HL-60 (cell line): ENCODE measurements around the gene SPRED3.
A peak's percentile ranks its signal among the peaks of the same experiment; 100 is the strongest.

Source experiments
- DNase-seq, 2 experiments: peaks; one replicate each; pipeline ENCODE4 v3.0.0-alpha.2; 2010 to 2020; ENCODE audit warnings: low read depth in 1 of 2, low spot score in 1 of 2
- H3K27ac ChIP-seq: fragments of 250-450 bp; sonication (Bioruptor Pico); replicated peaks from 2 replicates; pipeline ENCODE4 v1.5.1; 2020; ENCODE audit warnings: mild to moderate bottlenecking, moderate library complexity
- H3K27me3 ChIP-seq: fragments of 250-450 bp; sonication (Bioruptor Pico); 2 replicates; pipeline ENCODE4 v1.5.1; 2021; ENCODE audit warnings: mild to moderate bottlenecking, moderate library complexity; ENCODE audit not compliant: insufficient read depth, poor library complexity, severe bottlenecking
- H3K4me3 ChIP-seq: replicated peaks from 2 replicates; pipeline ENCODE4 v1.5.1; 2011; ENCODE audit warnings: mild to moderate bottlenecking, control low read depth, low read length; ENCODE audit not compliant: insufficient read depth
- CTCF ChIP-seq: IDR thresholded peaks from one replicate; pipeline ENCODE4 v1.5.1; 2011; ENCODE audit warnings: low read length, control low read depth, inconsistent platforms; ENCODE audit not compliant: insufficient read depth
- GABPA ChIP-seq: IDR thresholded peaks from 2 replicates; pipeline ENCODE4 v1.6.1; 2012; ENCODE audit warnings: low read depth
- POLR2AphosphoS5 ChIP-seq: IDR thresholded peaks from 2 replicates; pipeline ENCODE4 v1.6.1; 2012; ENCODE audit warnings: low read depth
- SPI1 ChIP-seq: IDR thresholded peaks from 2 replicates; pipeline ENCODE4 v1.6.1; 2012; ENCODE audit warnings: low read depth, mild to moderate bottlenecking, borderline replicate concordance
- TF ChIP-seq, protein P1 (sequence below): IDR thresholded peaks from 2 replicates; pipeline ENCODE4 v1.6.1; 2012; ENCODE audit warnings: low read depth; ENCODE audit not compliant: insufficient replicate concordance

Gene SPRED3

GRCh38 chr19:38400361-38400760 lies 11.9 kb downstream of the SPRED3 start:
- H3K4me3 ChIP-seq = no peak overlapping the region
- H3K27ac ChIP-seq = no peak overlapping the region
- peaks cover 15% of the 10 kb centered on the region for H3K27me3 ChIP-seq
- no peak for DNase-seq
- TF ChIP-seq POLR2AphosphoS5 = no peak
- TF ChIP-seq, protein P1, sequence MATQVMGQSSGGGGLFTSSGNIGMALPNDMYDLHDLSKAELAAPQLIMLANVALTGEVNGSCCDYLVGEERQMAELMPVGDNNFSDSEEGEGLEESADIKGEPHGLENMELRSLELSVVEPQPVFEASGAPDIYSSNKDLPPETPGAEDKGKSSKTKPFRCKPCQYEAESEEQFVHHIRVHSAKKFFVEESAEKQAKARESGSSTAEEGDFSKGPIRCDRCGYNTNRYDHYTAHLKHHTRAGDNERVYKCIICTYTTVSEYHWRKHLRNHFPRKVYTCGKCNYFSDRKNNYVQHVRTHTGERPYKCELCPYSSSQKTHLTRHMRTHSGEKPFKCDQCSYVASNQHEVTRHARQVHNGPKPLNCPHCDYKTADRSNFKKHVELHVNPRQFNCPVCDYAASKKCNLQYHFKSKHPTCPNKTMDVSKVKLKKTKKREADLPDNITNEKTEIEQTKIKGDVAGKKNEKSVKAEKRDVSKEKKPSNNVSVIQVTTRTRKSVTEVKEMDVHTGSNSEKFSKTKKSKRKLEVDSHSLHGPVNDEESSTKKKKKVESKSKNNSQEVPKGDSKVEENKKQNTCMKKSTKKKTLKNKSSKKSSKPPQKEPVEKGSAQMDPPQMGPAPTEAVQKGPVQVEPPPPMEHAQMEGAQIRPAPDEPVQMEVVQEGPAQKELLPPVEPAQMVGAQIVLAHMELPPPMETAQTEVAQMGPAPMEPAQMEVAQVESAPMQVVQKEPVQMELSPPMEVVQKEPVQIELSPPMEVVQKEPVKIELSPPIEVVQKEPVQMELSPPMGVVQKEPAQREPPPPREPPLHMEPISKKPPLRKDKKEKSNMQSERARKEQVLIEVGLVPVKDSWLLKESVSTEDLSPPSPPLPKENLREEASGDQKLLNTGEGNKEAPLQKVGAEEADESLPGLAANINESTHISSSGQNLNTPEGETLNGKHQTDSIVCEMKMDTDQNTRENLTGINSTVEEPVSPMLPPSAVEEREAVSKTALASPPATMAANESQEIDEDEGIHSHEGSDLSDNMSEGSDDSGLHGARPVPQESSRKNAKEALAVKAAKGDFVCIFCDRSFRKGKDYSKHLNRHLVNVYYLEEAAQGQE = no peak
- TF ChIP-seq GABPA = no peak
- TF ChIP-seq SPI1 = no peak

GRCh38 chr19:38401148-38401547 lies 12.7 kb downstream of the SPRED3 start:
- no peak overlapping the region for H3K4me3 ChIP-seq
- TF ChIP-seq POLR2AphosphoS5 = no peak
- peaks cover 13% of the 10 kb centered on the region for H3K27me3 ChIP-seq
- no peak overlapping the region for H3K27ac ChIP-seq
- DNase-seq = no peak

- H3K27me3 ChIP-seq = no peaks in the 10 kb centered on the region
- TF ChIP-seq GABPA = no peak
- TF ChIP-seq POLR2AphosphoS5 = 0 out of 2 replicates have a peak, but pooled peaks have one; percentile 6
- DNase-seq = no peak
- H3K27ac ChIP-seq = no peak overlapping the region
- peak overlapping the region; percentile 33 for H3K4me3 ChIP-seq
Observed at GRCh38 chr19:38402623-38402966, 14.1 kb downstream of the SPRED3 start.

DNA sequence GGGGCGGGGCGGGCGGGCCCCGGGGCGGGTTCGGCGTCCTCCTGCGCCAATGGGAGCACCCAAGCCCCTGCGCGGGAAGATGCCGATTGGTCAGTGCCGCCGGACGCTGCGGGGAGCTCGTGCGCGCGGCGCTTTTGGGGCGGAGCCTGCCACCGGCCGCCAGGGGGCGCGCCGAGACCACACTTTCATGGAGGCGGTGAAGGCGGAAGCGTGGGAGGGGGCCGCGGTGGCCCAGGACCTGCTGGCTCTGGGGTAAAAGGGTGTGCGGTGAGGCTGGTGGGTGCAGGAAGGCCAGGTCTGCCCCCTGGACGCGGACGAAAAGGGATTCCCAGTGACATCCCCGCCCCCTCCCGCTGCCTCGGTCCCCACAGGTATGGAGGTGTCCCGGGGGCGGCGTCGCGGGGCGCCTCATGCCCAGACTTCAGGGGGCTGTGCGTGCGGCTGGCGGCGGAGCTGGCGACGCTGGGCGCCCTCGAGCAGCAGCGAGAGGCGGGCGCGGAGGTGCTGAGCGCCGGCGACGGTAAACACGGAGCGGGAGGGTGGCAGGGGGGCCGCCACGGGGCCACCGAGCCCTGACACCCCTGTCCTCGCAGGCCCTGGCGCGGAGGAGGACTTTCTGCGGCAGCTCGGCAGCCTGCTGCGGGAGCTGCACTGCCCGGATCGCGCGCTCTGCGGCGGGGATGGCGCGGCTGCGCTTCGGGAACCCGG lies 14.6 kb downstream of the SPRED3 start, which contains the start of gene FAM98C:
Gene FAM98C (plus strand): TSS at position 127 of the 708 bp plus-strand sequence. CDS start 61 bp downstream, at position 188.
- Histone ChIP-seq H3K4me3 (peak within 1 kb of the TSS; percentile 85), H3K27me3 (no peaks in the 10 kb centered on the region), H3K27ac (peak within 1 kb of the TSS; percentile 50)
- peak; percentile 95 to 96 for DNase-seq
- TF ChIP-seq CTCF (peak; percentile 55), GABPA (no peak), POLR2AphosphoS5 (0 out of 2 replicates have a peak, but pooled peaks have one; percentile 35), SPI1 (no peak)
- TF ChIP-seq, protein P1 = no peak

GRCh38 chr19:38404858-38405257 lies 16.4 kb downstream of the SPRED3 start:
- TF ChIP-seq SPI1 (no peak), POLR2AphosphoS5 (no peak), CTCF (no peak), GABPA (no peak)
- TF ChIP-seq, protein P1 = no peak
- no peaks in the 10 kb centered on the region for H3K27me3 ChIP-seq
- H3K4me3 ChIP-seq = no peak overlapping the region
- no peak overlapping the region for H3K27ac ChIP-seq
- no peak for DNase-seq
